Mucosa of descending colon (tissue), 3 donors: ENCODE results near the gene RSF1. TPM values are rescaled to one million over a fixed set of nuclear protein-coding genes. Genes with fewer than 3 reads are reported as not detected.
A peak's percentile ranks its signal among the peaks of the same experiment; 100 is the strongest.

Source experiments
- ATAC-seq: fragments of 200-7000 bp; cut with Tn5 transposase; one replicate; pipeline ENCODE4 v1.9.1; 2020; ENCODE audit warnings: mild to moderate bottlenecking, moderate library complexity
- DNase-seq, 3 donors: peaks; one replicate each; pipeline ENCODE4 v3.0.0-alpha.2; 2020
- H3K36me3 ChIP-seq: fragments of 200-600 bp; one replicate; pipeline ENCODE4 v1.8.0; 2021; ENCODE audit warnings: low read depth, mild to moderate bottlenecking
- H3K4me1 ChIP-seq: fragments of 200-600 bp; one replicate; pipeline ENCODE4 v1.8.0; 2021; ENCODE audit warnings: low read depth, mild to moderate bottlenecking
- H3K4me3 ChIP-seq: fragments of 200-600 bp; one replicate; pipeline ENCODE4 v1.8.0; 2021; ENCODE audit warnings: mild to moderate bottlenecking
- H3K9me3 ChIP-seq: fragments of 200-600 bp; one replicate; pipeline ENCODE4 v1.8.0; 2021; ENCODE audit warnings: mild to moderate bottlenecking
- intact Hi-C, 2 donors: fragments of 100-400 bp; cut with DNase I in 1 of 2; cut with micrococcal nuclease in 1 of 2; formaldehyde crosslinking; loops; one replicate each; pipeline versions ENCODE4 v1.11.0 to v1.11.1; 2022; cut with DNase I, micrococcal nuclease
- total RNA-seq, 3 donors: library from RNA; stranded (reverse); fragmentation: NEBNext Ultra II Directional in 2 of 3; extraction: Animal tissue kit (Norgen Biotek cat#: 25700) in 2 of 3; gene quantifications; one replicate each; pipeline versions ENCODE4 v1.2.1 to v1.2.4, GENCODE V29; 2021 to 2023
- TF ChIP-seq, protein P1 (sequence below): fragments of 200-600 bp; IDR thresholded peaks from one replicate; pipeline ENCODE4 v1.8.0; 2022; ENCODE audit warnings: antibody characterized with exemption, mild to moderate bottlenecking
- donor health status: DM: no; HTN: no; CAD: no; lungs with moderate emphysema.
- donor health status: DM: no; HTN: no; CAD: no.
- donor health status: DM: no; HTN: yes; CAD: no.

The RSF1 gene
- total RNA-seq, 3 donors from 2014 or later, result 43.7 to 80.2 (median 44.4) TPM

DNA sequence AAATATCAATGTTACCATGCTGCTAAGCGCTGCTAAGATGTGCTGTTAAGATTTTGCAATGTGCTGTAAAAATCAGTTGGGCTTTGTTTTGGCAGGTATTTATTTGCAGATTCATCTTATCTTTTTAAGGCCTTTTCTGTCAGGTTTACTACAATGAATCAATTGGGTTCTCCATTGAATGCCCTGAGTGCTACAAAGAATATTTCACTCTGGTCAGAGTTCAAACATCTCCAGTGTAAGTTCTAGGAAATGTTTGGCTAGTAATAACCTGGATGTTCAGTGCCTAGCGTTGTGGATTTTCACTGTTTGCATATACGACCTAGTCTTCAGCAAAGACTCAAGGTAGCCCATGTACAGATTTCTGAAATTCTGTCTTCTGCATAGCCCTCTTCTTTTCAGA is 36.0 kb downstream of the RSF1 start:
- Histone ChIP-seq H3K4me3 (no peak overlapping the region), H3K9me3 (no peaks in the 10 kb centered on the region), H3K36me3 (no peaks in the 10 kb centered on the region), H3K4me1 (no peaks in the 10 kb centered on the region)
- ATAC-seq (no peak), DNase-seq (no peak)
- intact Hi-C loops, result no loop called here
- TF ChIP-seq, protein P1, sequence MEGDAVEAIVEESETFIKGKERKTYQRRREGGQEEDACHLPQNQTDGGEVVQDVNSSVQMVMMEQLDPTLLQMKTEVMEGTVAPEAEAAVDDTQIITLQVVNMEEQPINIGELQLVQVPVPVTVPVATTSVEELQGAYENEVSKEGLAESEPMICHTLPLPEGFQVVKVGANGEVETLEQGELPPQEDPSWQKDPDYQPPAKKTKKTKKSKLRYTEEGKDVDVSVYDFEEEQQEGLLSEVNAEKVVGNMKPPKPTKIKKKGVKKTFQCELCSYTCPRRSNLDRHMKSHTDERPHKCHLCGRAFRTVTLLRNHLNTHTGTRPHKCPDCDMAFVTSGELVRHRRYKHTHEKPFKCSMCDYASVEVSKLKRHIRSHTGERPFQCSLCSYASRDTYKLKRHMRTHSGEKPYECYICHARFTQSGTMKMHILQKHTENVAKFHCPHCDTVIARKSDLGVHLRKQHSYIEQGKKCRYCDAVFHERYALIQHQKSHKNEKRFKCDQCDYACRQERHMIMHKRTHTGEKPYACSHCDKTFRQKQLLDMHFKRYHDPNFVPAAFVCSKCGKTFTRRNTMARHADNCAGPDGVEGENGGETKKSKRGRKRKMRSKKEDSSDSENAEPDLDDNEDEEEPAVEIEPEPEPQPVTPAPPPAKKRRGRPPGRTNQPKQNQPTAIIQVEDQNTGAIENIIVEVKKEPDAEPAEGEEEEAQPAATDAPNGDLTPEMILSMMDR, result no peak

DNA sequence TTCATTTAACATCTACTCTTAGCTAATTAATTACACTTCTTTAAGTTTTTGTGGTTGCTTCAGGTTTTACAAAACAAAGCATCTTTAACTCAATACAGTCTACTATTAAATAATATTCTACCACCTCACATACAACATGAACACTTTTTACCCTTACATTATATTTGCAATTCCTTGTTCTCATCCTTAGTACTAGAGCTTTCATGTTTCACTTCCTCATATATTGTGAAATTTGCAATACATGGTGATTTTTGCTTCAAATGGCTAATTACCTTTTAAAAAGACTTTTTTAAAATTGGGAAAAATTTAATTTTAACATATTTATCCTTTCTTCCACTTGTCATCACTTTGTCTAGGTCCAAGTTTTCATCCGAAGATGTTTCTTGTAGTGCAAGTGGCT is 37.5 kb downstream of the RSF1 start:
- intact Hi-C loops, result no loop called here
- ATAC-seq, result no peak
- no peaks in the 10 kb centered on the region for H3K9me3 ChIP-seq

DNA sequence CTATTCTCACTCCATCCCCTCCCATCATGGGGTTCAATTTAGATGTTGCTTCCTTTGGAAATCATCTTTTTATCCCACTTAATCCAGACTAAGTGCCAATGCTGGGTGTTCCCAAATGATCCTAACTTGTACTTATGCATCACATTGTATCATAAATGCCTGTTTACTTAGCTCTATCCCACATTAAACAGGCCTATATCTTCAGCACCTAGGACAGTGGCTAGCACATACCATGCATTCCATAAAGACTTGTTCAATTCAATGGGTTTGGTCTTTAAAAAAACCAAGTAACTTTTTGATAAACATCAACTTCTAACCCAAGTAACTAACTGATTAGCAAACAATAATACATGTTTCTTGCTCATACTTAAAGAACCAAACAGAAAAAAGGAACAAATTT is 40.6 kb downstream of the RSF1 start:
- no peaks in the 10 kb centered on the region for H3K4me1 ChIP-seq
- H3K4me3 ChIP-seq, result no peak overlapping the region
- TF ChIP-seq, protein P1, result no peak
- intact Hi-C loops, result no loop called here
- H3K36me3 ChIP-seq, result no peaks in the 10 kb centered on the region
- ATAC-seq (no peak), DNase-seq (peak in 1 of 3 donors; percentile 19)
- no peaks in the 10 kb centered on the region for H3K9me3 ChIP-seq

More for the DNA sequence above, 37.5 kb downstream of the RSF1 start:
- DNase-seq, result no peak
- Histone ChIP-seq H3K4me3 (no peak overlapping the region), H3K4me1 (no peaks in the 10 kb centered on the region), H3K36me3 (no peaks in the 10 kb centered on the region)
- TF ChIP-seq, protein P1, result no peak

DNA sequence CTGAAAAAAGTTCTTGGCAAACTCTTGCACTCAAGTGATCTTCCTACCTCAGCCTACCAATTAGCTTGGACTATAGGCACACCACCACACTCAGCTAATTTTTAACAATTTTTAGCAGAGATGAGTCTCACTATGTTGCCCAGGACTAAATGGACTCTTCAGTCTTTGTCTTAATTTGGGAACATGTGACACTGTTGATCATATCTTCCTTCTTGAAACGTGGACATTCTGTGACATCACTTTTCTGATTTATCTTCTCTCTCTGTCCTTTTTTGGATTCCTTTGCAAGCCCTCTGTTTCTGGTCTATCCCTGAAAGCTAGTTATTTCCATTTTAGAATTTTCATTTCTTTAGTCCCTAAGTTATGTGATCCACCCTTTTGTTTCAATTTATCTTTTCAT is 42.0 kb downstream of the RSF1 start:
- intact Hi-C loops, result no loop called here
- ATAC-seq, result no peak
- H3K4me1 ChIP-seq, result no peaks in the 10 kb centered on the region
- H3K4me3 ChIP-seq, result no peak overlapping the region
- H3K36me3 ChIP-seq, result no peaks in the 10 kb centered on the region
- no peak for DNase-seq
- H3K9me3 ChIP-seq, result no peaks in the 10 kb centered on the region
- TF ChIP-seq, protein P1, result no peak

DNA sequence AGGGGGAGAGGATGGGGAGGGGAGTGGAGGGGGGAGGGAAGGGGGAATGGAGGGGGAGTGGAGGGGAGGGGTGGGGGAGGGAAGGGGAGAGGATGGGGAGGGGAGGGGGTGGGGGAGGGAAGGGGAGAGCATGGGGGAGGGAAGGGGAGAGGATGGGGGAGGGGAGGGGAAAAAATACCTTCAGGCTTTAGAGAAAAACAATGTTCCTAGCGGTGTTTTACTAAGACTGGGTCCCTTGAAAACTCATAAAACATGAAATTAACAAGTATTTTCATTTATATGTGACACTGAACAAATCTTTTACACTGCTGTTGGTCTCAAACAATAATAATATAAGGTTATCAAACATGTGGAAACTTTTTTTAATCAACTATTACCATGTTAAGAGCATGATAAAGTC is 42.4 kb downstream of the RSF1 start:
- Histone ChIP-seq H3K9me3 (no peaks in the 10 kb centered on the region), H3K4me1 (no peaks in the 10 kb centered on the region), H3K4me3 (no peak overlapping the region), H3K36me3 (no peaks in the 10 kb centered on the region)
- intact Hi-C loops, result no loop called here
- TF ChIP-seq, protein P1, result no peak
- DNase-seq (no peak), ATAC-seq (no peak)

DNA sequence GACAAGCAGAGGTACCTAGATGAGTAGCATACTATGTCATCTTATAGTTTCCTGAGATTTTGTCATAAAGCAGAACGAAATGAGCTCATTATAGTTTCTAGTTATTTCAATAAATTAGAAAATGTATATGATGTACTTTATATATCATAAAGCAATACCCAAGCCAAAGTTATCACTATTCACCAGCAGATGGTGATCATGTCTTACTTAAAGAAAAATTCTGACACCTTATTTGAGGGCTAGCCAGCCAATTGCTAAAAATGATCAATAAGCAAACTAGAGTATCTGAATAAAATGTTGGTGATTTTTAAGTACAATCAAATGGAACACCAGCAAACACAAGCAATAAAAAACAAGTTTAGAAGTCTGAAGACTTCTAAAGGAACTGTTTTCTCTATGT is 44.1 kb downstream of the RSF1 start:
- DNase-seq, result no peak
- intact Hi-C loops, result no loop called here

More for the DNA sequence above, 44.1 kb downstream of the RSF1 start:
- ATAC-seq, result no peak
- H3K9me3 ChIP-seq, result no peaks in the 10 kb centered on the region
- TF ChIP-seq, protein P1, result no peak
- H3K4me1 ChIP-seq, result no peaks in the 10 kb centered on the region
- no peak overlapping the region for H3K4me3 ChIP-seq
- H3K36me3 ChIP-seq, result no peaks in the 10 kb centered on the region
